ENCODE results near the gene ZNF221. TPM values are rescaled to one million over a fixed set of nuclear protein-coding genes. Genes with fewer than 3 reads are reported as not detected.

The ZNF221 gene
- total RNA-seq, 1 experiment from 2014 or later, result 6.2 TPM

DNA sequence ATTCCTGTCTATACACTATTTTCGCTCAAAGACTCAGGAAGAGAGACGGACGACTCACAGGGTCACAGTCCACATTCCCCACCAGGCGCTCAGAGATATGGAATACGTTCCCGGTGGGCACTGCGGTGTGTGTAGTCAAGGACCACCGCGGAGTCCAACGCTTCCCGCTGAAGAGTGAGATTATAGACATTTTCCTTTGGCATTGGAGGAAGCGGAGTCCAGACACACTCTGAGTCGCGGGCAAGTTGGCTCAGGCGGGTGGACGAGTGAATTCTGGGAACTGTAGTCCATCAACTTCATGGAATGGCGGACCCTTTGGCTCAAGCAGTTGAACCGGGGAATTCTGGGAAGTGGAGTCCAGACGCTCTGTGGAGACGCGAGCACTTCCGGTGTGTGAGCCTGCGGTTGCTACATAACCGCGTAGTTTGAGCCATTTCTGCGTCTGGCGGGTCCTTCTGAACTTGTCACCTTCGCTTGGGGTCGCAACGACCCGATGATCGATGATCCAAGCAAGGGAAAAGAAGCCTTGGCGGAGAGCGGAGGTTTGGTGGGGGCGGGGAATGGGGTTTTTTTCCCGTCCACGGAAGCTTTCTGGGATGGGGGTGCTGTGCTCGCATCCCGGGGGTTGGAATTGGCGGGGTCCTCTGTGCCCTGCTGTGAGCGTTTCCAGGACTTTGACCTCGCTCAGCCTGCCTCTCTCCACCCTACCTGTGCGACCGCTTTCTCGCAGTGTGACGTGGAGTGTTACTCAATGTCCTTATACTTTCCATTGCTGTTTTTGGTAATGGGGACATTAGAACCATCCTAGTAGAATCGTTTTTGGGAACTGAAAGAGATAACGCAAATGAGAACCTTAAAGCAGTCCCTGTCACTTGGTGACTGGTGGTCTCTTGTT is 51.8 kb downstream of the ZNF221 start, which contains the start of gene ZNF230:
Gene ZNF230 (plus strand): TSS at position 392 of the 895 bp plus-strand sequence. CDS start 4,122 bp downstream, outside the sequence.
- Mint-ChIP-seq H3K9me3 (ENCODE audit: unreplicated experiment) (peaks cover 24% of the 10 kb centered on the region), H3K4me1 (ENCODE audit: low read depth, unreplicated experiment) (peaks cover 15% of the 10 kb centered on the region), H3K27ac (ENCODE audit: unreplicated experiment) (peak within 1 kb of the TSS; percentile 91), H3K36me3 (ENCODE audit: insufficient read depth, unreplicated experiment) (peaks cover 16% of the 10 kb centered on the region), H3K4me3 (ENCODE audit: unreplicated experiment) (peak within 1 kb of the TSS; percentile 89), H3K27me3 (ENCODE audit: insufficient read depth, unreplicated experiment) (no peaks in the 10 kb centered on the region)
- Histone ChIP-seq H3K36me3 (ENCODE audit: control insufficient read depth, insufficient read depth, low read length) (no peaks in the 10 kb centered on the region), H3K4me1 (no peaks in the 10 kb centered on the region; the same call in 1 of the 2 replicates), H3K4me3 (ENCODE audit: low read depth, low read length) (peak within 1 kb of the TSS; percentile 50), H3K27me3 (replicated peaks; ENCODE audit: control insufficient read depth, insufficient read depth, low read length) (no peaks in the 10 kb centered on the region), H3K9me3 (no peaks in the 10 kb centered on the region; the same call in 1 of the 2 replicates)
- peak; percentile 93 to 95 for DNase-seq
- ChIA-PET POLR2A (interaction anchor here (0.6 kb wide), 2 partner anchors 18 to 21 kb away, joined by 3 read pairs; no protein-coding TSS in a partner anchor), CTCF (interaction anchor here (0.8 kb wide), 1 partner anchor 49 kb away, joined by 3 read pairs; the partner anchor contains the start of gene ZNF223)
- TSS peak; percentile 79 for BruUV-seq (replicated peaks)
- intact Hi-C loops (cut with micrococcal nuclease; ENCODE audit: unreplicated experiment), result loop anchor here (1.0 to 2.0 kb wide), 7 partner anchors 19 to 110 kb away; partner anchors contain the start of genes ZNF155, ZNF221, ZNF222 and ZNF225
- TF ChIP-seq, protein P1, sequence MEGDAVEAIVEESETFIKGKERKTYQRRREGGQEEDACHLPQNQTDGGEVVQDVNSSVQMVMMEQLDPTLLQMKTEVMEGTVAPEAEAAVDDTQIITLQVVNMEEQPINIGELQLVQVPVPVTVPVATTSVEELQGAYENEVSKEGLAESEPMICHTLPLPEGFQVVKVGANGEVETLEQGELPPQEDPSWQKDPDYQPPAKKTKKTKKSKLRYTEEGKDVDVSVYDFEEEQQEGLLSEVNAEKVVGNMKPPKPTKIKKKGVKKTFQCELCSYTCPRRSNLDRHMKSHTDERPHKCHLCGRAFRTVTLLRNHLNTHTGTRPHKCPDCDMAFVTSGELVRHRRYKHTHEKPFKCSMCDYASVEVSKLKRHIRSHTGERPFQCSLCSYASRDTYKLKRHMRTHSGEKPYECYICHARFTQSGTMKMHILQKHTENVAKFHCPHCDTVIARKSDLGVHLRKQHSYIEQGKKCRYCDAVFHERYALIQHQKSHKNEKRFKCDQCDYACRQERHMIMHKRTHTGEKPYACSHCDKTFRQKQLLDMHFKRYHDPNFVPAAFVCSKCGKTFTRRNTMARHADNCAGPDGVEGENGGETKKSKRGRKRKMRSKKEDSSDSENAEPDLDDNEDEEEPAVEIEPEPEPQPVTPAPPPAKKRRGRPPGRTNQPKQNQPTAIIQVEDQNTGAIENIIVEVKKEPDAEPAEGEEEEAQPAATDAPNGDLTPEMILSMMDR (IDR thresholded peaks at IDR 0.05; ENCODE audit: insufficient read depth in 1 of 2, low read depth in 1 of 2, low read length in 1 of 2, severe bottlenecking in 1 of 2, unreplicated experiment in 1 of 2), result no peak

DNA sequence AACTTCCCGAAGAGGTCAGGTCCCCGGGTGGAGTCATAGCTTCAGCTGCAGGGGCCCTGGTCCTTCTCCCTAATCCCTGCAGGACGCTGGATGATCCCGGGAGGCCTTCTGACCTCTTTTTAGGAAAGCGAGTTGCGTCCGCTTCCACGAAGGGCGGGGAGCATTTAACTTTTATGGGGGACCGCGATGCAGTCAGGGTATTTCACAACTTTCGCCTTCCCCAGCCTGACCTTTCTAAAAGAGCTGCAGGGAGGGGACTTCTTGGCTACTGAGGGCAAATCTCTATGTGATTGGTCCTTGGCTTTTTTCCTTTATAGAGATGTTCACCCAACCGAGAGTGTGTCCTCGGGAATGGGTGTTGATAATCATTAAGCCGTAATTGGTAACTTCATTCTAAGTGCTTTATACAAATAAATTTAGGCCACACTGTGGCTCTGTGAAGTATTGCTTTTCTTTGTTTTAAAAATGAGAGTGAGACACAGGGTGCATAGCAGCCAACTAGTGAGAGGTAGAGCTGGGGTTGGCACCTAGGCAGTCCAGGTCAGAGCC is 52.5 kb downstream of the ZNF221 start:
- H3K9me3 Mint-ChIP-seq (ENCODE audit: unreplicated experiment), result peaks cover 24% of the 10 kb centered on the region
- TF ChIP-seq, protein P1 (IDR thresholded peaks at IDR 0.05; ENCODE audit: insufficient read depth in 1 of 2, low read depth in 1 of 2, low read length in 1 of 2, severe bottlenecking in 1 of 2, unreplicated experiment in 1 of 2), result no peak
- ChIA-PET POLR2A (interaction anchor here (0.6 to 0.8 kb wide), 4 partner anchors 19 to 204 kb away, joined by 3 to 5 read pairs (median 4); partner anchors contain the start of gene ZNF223), CTCF (interaction anchor here (0.8 kb wide), 1 partner anchor 48 kb away, joined by 3 read pairs; the partner anchor contains the start of gene ZNF223)
- peak in 1 of 2 experiments; percentile 26 for DNase-seq
- H3K4me3 Mint-ChIP-seq (ENCODE audit: unreplicated experiment), result peak overlapping the region; percentile 89
- peaks cover 16% of the 10 kb centered on the region for H3K36me3 Mint-ChIP-seq (ENCODE audit: insufficient read depth, unreplicated experiment)
- peaks cover 15% of the 10 kb centered on the region for H3K4me1 Mint-ChIP-seq (ENCODE audit: low read depth, unreplicated experiment)
- H3K27me3 ChIP-seq (replicated peaks; ENCODE audit: control insufficient read depth, insufficient read depth, low read length), result no peaks in the 10 kb centered on the region
- H3K4me3 ChIP-seq (ENCODE audit: low read depth, low read length), result peak overlapping the region; percentile 50
- H3K4me1 ChIP-seq, result no peaks in the 10 kb centered on the region; the same call in 1 of the 2 replicates
- no TSS peak for BruUV-seq (replicated peaks)
- intact Hi-C loops (cut with micrococcal nuclease; ENCODE audit: unreplicated experiment), result loop anchor here (1.0 to 2.0 kb wide), 3 partner anchors 22 to 110 kb away; partner anchors contain the start of genes ZNF222, ZNF225 and ZNF45
- H3K36me3 ChIP-seq (ENCODE audit: control insufficient read depth, insufficient read depth, low read length), result no peaks in the 10 kb centered on the region
- peak overlapping the region; percentile 91 for H3K27ac Mint-ChIP-seq (ENCODE audit: unreplicated experiment)
- H3K27me3 Mint-ChIP-seq (ENCODE audit: insufficient read depth, unreplicated experiment), result no peaks in the 10 kb centered on the region
- H3K9me3 ChIP-seq, result no peaks in the 10 kb centered on the region; the same call in 1 of the 2 replicates

GRCh38 chr19:44005973-44006372 is 54.9 kb downstream of the ZNF221 start:
- peaks cover 37% of the 10 kb centered on the region for H3K9me3 Mint-ChIP-seq (ENCODE audit: unreplicated experiment)
- DNase-seq, result no peak
- H3K27me3 ChIP-seq (replicated peaks; ENCODE audit: control insufficient read depth, insufficient read depth, low read length), result no peaks in the 10 kb centered on the region
- TF ChIP-seq, protein P1 (IDR thresholded peaks at IDR 0.05; ENCODE audit: insufficient read depth in 1 of 2, low read depth in 1 of 2, low read length in 1 of 2, severe bottlenecking in 1 of 2, unreplicated experiment in 1 of 2), result no peak
- no TSS peak for BruUV-seq (replicated peaks)
- H3K36me3 Mint-ChIP-seq (ENCODE audit: insufficient read depth, unreplicated experiment), result peaks cover 30% of the 10 kb centered on the region
- no peaks in the 10 kb centered on the region; the same call in 1 of the 2 replicates for H3K4me1 ChIP-seq
- H3K4me1 Mint-ChIP-seq (ENCODE audit: low read depth, unreplicated experiment), result peaks cover 15% of the 10 kb centered on the region
- no peak overlapping the region for H3K4me3 ChIP-seq (ENCODE audit: low read depth, low read length)
- H3K27me3 Mint-ChIP-seq (ENCODE audit: insufficient read depth, unreplicated experiment), result no peaks in the 10 kb centered on the region
- H3K36me3 ChIP-seq (ENCODE audit: control insufficient read depth, insufficient read depth, low read length), result peaks cover 10% of the 10 kb centered on the region
- intact Hi-C loops (cut with micrococcal nuclease; ENCODE audit: unreplicated experiment), result no loop called here
- H3K27ac Mint-ChIP-seq (ENCODE audit: unreplicated experiment), result no peak overlapping the region
- H3K4me3 Mint-ChIP-seq (ENCODE audit: unreplicated experiment), result no peak overlapping the region
- CTCF ChIA-PET, result no interaction called here
- POLR2A ChIA-PET, result no interaction called here
- H3K9me3 ChIP-seq, result peaks cover 12% of the 10 kb centered on the region
